ENCODE measurements around the gene SLC25A28.

DNA sequence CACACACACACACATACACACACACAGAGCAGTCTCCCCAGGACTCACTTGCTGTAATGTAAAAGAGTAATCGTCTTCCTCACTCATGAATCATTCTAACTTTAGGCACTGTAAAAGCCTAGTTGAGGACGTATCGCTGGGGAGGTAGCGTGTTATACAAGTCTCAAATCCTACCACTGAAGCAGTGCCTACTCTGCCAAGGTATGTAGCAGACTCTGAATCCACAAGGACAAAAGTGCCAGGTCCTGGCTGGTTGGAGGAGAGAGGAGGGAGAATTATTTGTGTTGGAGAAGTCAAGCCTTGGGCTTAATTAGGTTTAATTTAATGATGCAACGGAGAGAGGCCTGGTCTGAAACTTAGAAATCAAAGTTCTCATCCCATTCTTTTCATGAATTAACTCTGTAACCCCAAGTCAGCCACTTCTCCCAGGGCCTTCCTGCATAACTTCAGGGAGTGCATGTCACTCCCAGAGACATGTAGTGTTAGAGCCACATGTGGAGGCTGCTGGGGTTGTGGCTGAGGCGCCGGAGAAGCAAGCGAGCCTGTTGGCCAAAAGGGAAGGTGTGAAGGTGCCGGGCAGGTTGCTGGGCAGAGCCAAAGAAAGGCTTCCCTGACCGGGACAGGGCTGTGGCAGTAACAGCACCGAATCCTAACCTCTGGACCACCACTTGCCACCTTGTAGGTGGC, 50.8 kb downstream of the SLC25A28 start:
- TF ChIP-seq CTCF (conservative IDR thresholded peaks at IDR 0.05; ENCODE audit: low read length) (no peak), EZH2phosphoT487 (IDR thresholded peaks at IDR 0.05; ENCODE audit: borderline replicate concordance) (no peak)
